C4-2B (cell line): Measurements from ENCODE around the gene RNF207.

ENCODE experiments used
- CTCF ChIP-seq: fragments of 450-650 bp; conservative IDR thresholded peaks from 2 replicates; pipeline ENCODE4 v1.5.1; 2017; ENCODE audit warnings: mild to moderate bottlenecking
- ZFX ChIP-seq: fragments of 450-650 bp; IDR thresholded peaks from 2 replicates; pipeline ENCODE4 v1.6.1; 2017

- TF ChIP-seq CTCF (no peak), ZFX (no peak)
Measured at GRCh38 chr1:6253380-6253779, 47.5 kb downstream of the RNF207 start.
